Osteoblast (primary cell): ENCODE results near the gene GABARAP. TPM values are rescaled to one million over a fixed set of nuclear protein-coding genes. Genes with fewer than 3 reads are reported as not detected.

Experiments
- DNase-seq: peaks from one replicate; pipeline ENCODE4 v3.0.0; 2011; ENCODE audit warnings: low spot score, mixed read lengths; ENCODE audit not compliant: insufficient read length; ENCODE audit errors: missing footprints
- H2AFZ ChIP-seq: 2 replicates; pipeline ENCODE4 v1.6.0; 2011; ENCODE audit warnings: mild to moderate bottlenecking, low read length
- H3K27ac ChIP-seq: 2 replicates; pipeline ENCODE4 v1.5.1; 2011; ENCODE audit warnings: mild to moderate bottlenecking, low read depth, low read length, moderate library complexity
- H3K27me3 ChIP-seq: 2 replicates; pipeline ENCODE4 v1.6.0; 2012; ENCODE audit warnings: mild to moderate bottlenecking, control low read depth, inconsistent platforms, low read length, moderate library complexity; ENCODE audit not compliant: insufficient read depth
- H3K36me3 ChIP-seq: 2 replicates; pipeline ENCODE4 v1.5.1; 2011; ENCODE audit warnings: mild to moderate bottlenecking, low read length, control low read depth, moderate library complexity; ENCODE audit not compliant: insufficient read depth
- H3K4me1 ChIP-seq: 2 replicates; pipeline ENCODE4 v1.5.1; 2011; ENCODE audit warnings: mild to moderate bottlenecking, low read length, control low read depth, moderate library complexity; ENCODE audit not compliant: insufficient read depth
- H3K4me2 ChIP-seq: 2 replicates; pipeline ENCODE4 v1.6.0; 2011; ENCODE audit warnings: mild to moderate bottlenecking, low read length; ENCODE audit not compliant: insufficient read depth
- H3K4me3 ChIP-seq: fragments of 200-600 bp; sonication (generic); 3 replicates; pipeline ENCODE4 v1.5.1; 2012; ENCODE audit warnings: mild to moderate bottlenecking, low read length, inconsistent platforms; ENCODE audit not compliant: insufficient read depth
- H3K79me2 ChIP-seq: 2 replicates; pipeline ENCODE4 v1.6.0; 2012; ENCODE audit warnings: mild to moderate bottlenecking, low read length, control low read depth, inconsistent platforms; ENCODE audit not compliant: insufficient read depth
- H3K9me3 ChIP-seq: 2 replicates; pipeline ENCODE4 v1.5.1; 2011; ENCODE audit warnings: low read depth, low read length, control low read depth
- H4K20me1 ChIP-seq: 2 replicates; pipeline ENCODE4 v1.6.0; 2012; ENCODE audit warnings: mild to moderate bottlenecking, low read length, control low read depth; ENCODE audit not compliant: insufficient read depth
- total RNA-seq: library from RNA; depleted of rRNA; stranded (reverse); fragments of >200 nt; gene quantifications from 2 replicates; pipeline ENCODE4 v1.2.3, GENCODE V29; 2012
- TF ChIP-seq, protein P1 (sequence below): IDR thresholded peaks from 2 replicates; pipeline ENCODE4 v1.5.1; 2011; ENCODE audit warnings: mild to moderate bottlenecking, low read depth, low read length, moderate library complexity; ENCODE audit errors: extremely low read depth

Gene GABARAP
- total RNA-seq, 1 donor, result 422 TPM

GRCh38 chr17:7216242-7217112 is 25.8 kb downstream of the GABARAP start:
- no peaks in the 10 kb centered on the region for H3K27me3 ChIP-seq
- peak overlapping the region; percentile 81 for H3K4me3 ChIP-seq
- H3K27ac ChIP-seq, result peak overlapping the region; percentile 48
- no peaks in the 10 kb centered on the region for H3K9me3 ChIP-seq
- H4K20me1 ChIP-seq, result peaks cover 55% of the 10 kb centered on the region
- H2AFZ ChIP-seq, result no peak overlapping the region
- TF ChIP-seq, protein P1, sequence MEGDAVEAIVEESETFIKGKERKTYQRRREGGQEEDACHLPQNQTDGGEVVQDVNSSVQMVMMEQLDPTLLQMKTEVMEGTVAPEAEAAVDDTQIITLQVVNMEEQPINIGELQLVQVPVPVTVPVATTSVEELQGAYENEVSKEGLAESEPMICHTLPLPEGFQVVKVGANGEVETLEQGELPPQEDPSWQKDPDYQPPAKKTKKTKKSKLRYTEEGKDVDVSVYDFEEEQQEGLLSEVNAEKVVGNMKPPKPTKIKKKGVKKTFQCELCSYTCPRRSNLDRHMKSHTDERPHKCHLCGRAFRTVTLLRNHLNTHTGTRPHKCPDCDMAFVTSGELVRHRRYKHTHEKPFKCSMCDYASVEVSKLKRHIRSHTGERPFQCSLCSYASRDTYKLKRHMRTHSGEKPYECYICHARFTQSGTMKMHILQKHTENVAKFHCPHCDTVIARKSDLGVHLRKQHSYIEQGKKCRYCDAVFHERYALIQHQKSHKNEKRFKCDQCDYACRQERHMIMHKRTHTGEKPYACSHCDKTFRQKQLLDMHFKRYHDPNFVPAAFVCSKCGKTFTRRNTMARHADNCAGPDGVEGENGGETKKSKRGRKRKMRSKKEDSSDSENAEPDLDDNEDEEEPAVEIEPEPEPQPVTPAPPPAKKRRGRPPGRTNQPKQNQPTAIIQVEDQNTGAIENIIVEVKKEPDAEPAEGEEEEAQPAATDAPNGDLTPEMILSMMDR, result no peak
- H3K4me1 ChIP-seq, result peaks cover 55% of the 10 kb centered on the region
- H3K79me2 ChIP-seq, result peaks cover 66% of the 10 kb centered on the region
- peak overlapping the region; percentile 83 for H3K4me2 ChIP-seq
- no peak for DNase-seq
- peaks cover 9% of the 10 kb centered on the region for H3K36me3 ChIP-seq

GRCh38 chr17:7215652-7216180 is 26.5 kb downstream of the GABARAP start:
- peaks cover 1% of the 10 kb centered on the region for H3K36me3 ChIP-seq
- peaks cover 48% of the 10 kb centered on the region for H3K4me1 ChIP-seq
- peak overlapping the region; percentile 83 for H3K4me2 ChIP-seq
- DNase-seq, result no peak
- TF ChIP-seq, protein P1, result no peak
- peak overlapping the region; percentile 55 for H3K27ac ChIP-seq
- peak overlapping the region; percentile 81 for H3K4me3 ChIP-seq
- no peak overlapping the region for H2AFZ ChIP-seq
- H3K79me2 ChIP-seq, result peaks cover 64% of the 10 kb centered on the region
- H3K27me3 ChIP-seq, result no peaks in the 10 kb centered on the region
- no peaks in the 10 kb centered on the region for H3K9me3 ChIP-seq
- peaks cover 51% of the 10 kb centered on the region for H4K20me1 ChIP-seq

DNA sequence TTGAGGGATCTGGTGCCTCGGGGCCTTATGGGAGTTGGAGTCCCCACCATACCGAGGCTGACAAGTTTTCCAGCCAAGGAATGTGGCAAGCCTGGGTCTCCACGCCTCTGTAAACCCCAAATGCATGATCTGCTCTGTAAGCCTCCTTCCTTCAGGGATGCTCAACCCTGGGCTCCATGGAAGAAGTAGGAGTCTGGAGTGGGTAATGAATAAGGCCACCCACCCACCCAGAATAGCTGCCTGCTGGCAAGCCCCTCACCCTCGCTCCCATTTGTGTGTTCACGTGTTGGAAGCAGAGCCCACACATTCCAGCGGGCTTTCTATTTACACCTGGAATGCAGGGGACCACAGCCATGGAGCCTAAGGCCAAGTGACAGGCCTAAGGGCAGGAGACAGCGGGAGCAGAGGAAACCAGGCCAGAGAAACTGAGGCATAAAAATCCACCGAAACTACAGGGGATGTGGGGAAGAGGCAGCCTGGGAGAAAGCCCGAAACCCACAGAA is 27.1 kb downstream of the GABARAP start:
- Histone ChIP-seq H3K9me3 (no peaks in the 10 kb centered on the region), H3K4me3 (peak overlapping the region; percentile 77), H3K4me2 (peak overlapping the region; percentile 83), H3K27me3 (no peaks in the 10 kb centered on the region), H4K20me1 (peaks cover 50% of the 10 kb centered on the region), H3K36me3 (no peaks in the 10 kb centered on the region), H3K79me2 (peaks cover 64% of the 10 kb centered on the region), H3K27ac (peak overlapping the region; percentile 58), H3K4me1 (peaks cover 44% of the 10 kb centered on the region), H2AFZ (no peak overlapping the region)
- TF ChIP-seq, protein P1, result no peak
- no peak for DNase-seq
